Prostate gland (tissue), 2 donors: ENCODE measurements around the gene PRKCI.

ENCODE experiments used
- POLR2AphosphoS5 ChIP-seq: sonication (generic); formaldehyde crosslinking; IDR thresholded peaks from one replicate; pipeline ENCODE4 v1.6.1; 2017; ENCODE audit warnings: antibody characterized with exemption
- TF ChIP-seq, protein P1 (sequence below), 4 experiments: fragments of 200-600 bp in 2 of 4; fragments of 450-650 bp in 2 of 4; sonication (generic) in 2 of 4; IDR thresholded peaks; 1 replicate in 3 of 4; 2 replicates in 1 of 4; pipeline ENCODE4 v1.5.1; 2016 to 2019; ENCODE audit warnings: antibody characterized with exemption in 4 of 4, mild to moderate bottlenecking in 2 of 4, moderate library complexity in 2 of 4

DNA sequence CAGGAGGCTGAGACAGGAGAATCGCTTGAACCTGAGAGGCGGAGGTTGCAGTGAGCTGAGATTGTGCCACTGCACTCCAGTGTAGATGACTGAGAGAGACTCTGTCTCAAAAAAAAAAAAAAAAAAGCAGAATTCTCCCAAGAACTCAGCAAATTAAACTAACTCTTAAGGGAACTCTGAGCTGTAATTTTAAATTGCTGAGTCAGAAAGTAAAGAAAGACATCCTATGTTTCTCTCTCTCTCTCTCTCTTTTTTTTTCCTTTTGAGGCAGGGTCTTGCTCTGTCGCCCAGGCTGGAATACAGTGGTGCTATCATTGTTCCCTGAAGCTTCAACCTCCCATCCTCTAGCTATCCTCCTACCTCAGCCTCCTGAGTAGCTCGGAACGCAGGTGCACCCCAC, 20.7 kb upstream of the PRKCI start:
- TF ChIP-seq, protein P1, sequence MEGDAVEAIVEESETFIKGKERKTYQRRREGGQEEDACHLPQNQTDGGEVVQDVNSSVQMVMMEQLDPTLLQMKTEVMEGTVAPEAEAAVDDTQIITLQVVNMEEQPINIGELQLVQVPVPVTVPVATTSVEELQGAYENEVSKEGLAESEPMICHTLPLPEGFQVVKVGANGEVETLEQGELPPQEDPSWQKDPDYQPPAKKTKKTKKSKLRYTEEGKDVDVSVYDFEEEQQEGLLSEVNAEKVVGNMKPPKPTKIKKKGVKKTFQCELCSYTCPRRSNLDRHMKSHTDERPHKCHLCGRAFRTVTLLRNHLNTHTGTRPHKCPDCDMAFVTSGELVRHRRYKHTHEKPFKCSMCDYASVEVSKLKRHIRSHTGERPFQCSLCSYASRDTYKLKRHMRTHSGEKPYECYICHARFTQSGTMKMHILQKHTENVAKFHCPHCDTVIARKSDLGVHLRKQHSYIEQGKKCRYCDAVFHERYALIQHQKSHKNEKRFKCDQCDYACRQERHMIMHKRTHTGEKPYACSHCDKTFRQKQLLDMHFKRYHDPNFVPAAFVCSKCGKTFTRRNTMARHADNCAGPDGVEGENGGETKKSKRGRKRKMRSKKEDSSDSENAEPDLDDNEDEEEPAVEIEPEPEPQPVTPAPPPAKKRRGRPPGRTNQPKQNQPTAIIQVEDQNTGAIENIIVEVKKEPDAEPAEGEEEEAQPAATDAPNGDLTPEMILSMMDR (IDR thresholded peaks at IDR 0.05), result no peak
- no peak for TF ChIP-seq POLR2AphosphoS5
